HepG2 (cell line): ENCODE results near the gene TEKT5. TPM values are rescaled to one million over a fixed set of nuclear protein-coding genes. Genes with fewer than 3 reads are reported as not detected.
A peak's percentile ranks its signal among the peaks of the same experiment; 100 is the strongest.

Source experiments
- ATRX ChIP-seq: sonication (generic); formaldehyde crosslinking; IDR thresholded peaks from 2 replicates; pipeline ENCODE4 v1.4.0; 2020; ENCODE audit warnings: missing genetic modification reagents, borderline replicate concordance
- FOXC1 ChIP-seq: sonication (generic); formaldehyde crosslinking; IDR thresholded peaks from 2 replicates; pipeline ENCODE4 v1.8.0; 2022; ENCODE audit warnings: mild to moderate bottlenecking, missing genetic modification reagents, borderline replicate concordance
- JARID2 ChIP-seq: sonication (generic); formaldehyde crosslinking; IDR thresholded peaks from 2 replicates; pipeline ENCODE4 v1.8.1; 2023; ENCODE audit warnings: missing genetic modification reagents, inconsistent platforms; ENCODE audit not compliant: insufficient replicate concordance
- KDM1A ChIP-seq: IDR thresholded peaks from 2 replicates; pipeline ENCODE4 v1.6.1; 2016; ENCODE audit warnings: missing compliant biosample characterization
- LBX2 ChIP-seq: sonication (generic); formaldehyde crosslinking; IDR thresholded peaks from 2 replicates; pipeline ENCODE4 v1.5.0; 2020; ENCODE audit warnings: missing genetic modification reagents, mild to moderate bottlenecking, borderline replicate concordance
- NFRKB ChIP-seq: fragments of 450-650 bp; IDR thresholded peaks from 2 replicates; pipeline ENCODE4 v1.6.1; 2017
- NFYB ChIP-seq: sonication (generic); formaldehyde crosslinking; IDR thresholded peaks from 2 replicates; pipeline ENCODE4 v1.4.0; 2020; ENCODE audit warnings: missing genetic modification reagents
- PAF1 ChIP-seq: IDR thresholded peaks from 2 replicates; pipeline ENCODE4 v1.6.1; 2016; ENCODE audit warnings: missing genetic modification reagents, missing compliant biosample characterization
- RAD21 ChIP-seq: fragments of 450-650 bp; formaldehyde crosslinking; IDR thresholded peaks from 2 replicates; pipeline ENCODE4 v1.5.0; 2020; ENCODE audit warnings: mild to moderate bottlenecking
- RFX3 ChIP-seq: IDR thresholded peaks from 2 replicates; pipeline ENCODE4 v1.6.1; 2016; ENCODE audit warnings: missing biosample characterization, missing genetic modification reagents
- STAG1 ChIP-seq: sonication (generic); formaldehyde crosslinking; IDR thresholded peaks from 2 replicates; pipeline ENCODE4 v1.4.0; 2020; ENCODE audit warnings: missing genetic modification reagents
- ZBTB38 ChIP-seq: sonication (generic); formaldehyde crosslinking; IDR thresholded peaks from 2 replicates; pipeline ENCODE4 v1.5.1; 2020; ENCODE audit warnings: mild to moderate bottlenecking, missing genetic modification reagents
- ZBTB43 ChIP-seq: sonication (generic); formaldehyde crosslinking; conservative IDR thresholded peaks from 2 replicates; pipeline ENCODE4 v1.4.0; 2020; ENCODE audit warnings: missing genetic modification reagents
- ZFP36 ChIP-seq: fragments of 150-350 bp; IDR thresholded peaks from 2 replicates; pipeline ENCODE4 v1.6.1; 2018; ENCODE audit warnings: borderline replicate concordance, low read length, low read depth; ENCODE audit not compliant: partially characterized antibody
- ZNF17 ChIP-seq: sonication (generic); formaldehyde crosslinking; IDR thresholded peaks from 2 replicates; pipeline ENCODE4 v1.5.0; 2020; ENCODE audit warnings: mild to moderate bottlenecking, missing genetic modification reagents
- ZNF33A ChIP-seq: sonication (generic); formaldehyde crosslinking; IDR thresholded peaks from 2 replicates; pipeline ENCODE4 v1.5.1; 2020; ENCODE audit warnings: missing genetic modification reagents, mild to moderate bottlenecking, moderate library complexity, borderline replicate concordance
- ZNF362 ChIP-seq: sonication (generic); formaldehyde crosslinking; IDR thresholded peaks from 2 replicates; pipeline ENCODE4 v1.4.0; 2020; ENCODE audit warnings: missing genetic modification reagents, mild to moderate bottlenecking, borderline replicate concordance
- ZNF660 ChIP-seq: sonication (generic); formaldehyde crosslinking; IDR thresholded peaks from 2 replicates; pipeline ENCODE4 v1.5.1; 2020; ENCODE audit warnings: mild to moderate bottlenecking, low read depth, missing genetic modification reagents, borderline replicate concordance
- ZSCAN5A ChIP-seq: sonication (generic); formaldehyde crosslinking; IDR thresholded peaks from 2 replicates; pipeline ENCODE4 v1.8.0; 2022; ENCODE audit warnings: mild to moderate bottlenecking, missing genetic modification reagents, borderline replicate concordance
- polyA plus RNA-seq, 8 experiments: library from polyadenylated mRNA; depleted of rRNA in 3 of 8; stranded (reverse) in 7 of 8; unstranded in 1 of 8; fragments of >200 nt; fragmentation: Illumina TruSeq in 4 of 8; extraction: Trizol in 4 of 8; gene quantifications; 2 replicates each; pipeline versions ENCODE4 v1.2.1 to v1.2.3, GENCODE V29; 2011 to 2016; ENCODE audit warnings: low read depth in 4 of 8, missing spikeins in 1 of 8, mixed read lengths in 1 of 8; ENCODE audit not compliant: insufficient read depth in 1 of 8
- total RNA-seq, 5 experiments: library from RNA; depleted of rRNA; stranded (reverse); fragments of >200 nt; fragmentation: Illumina TruSeq; extraction: Trizol; gene quantifications; 2 replicates each; pipeline ENCODE4 v1.2.3, GENCODE V29; 2016; ENCODE audit warnings: low read depth in 1 of 5
- TF ChIP-seq, protein P1 (sequence below): sonication (generic); formaldehyde crosslinking; IDR thresholded peaks from 2 replicates; pipeline ENCODE4 v1.5.0; 2020; ENCODE audit warnings: mild to moderate bottlenecking, missing genetic modification reagents
- TF ChIP-seq, protein P2 (sequence below): sonication (generic); formaldehyde crosslinking; IDR thresholded peaks from 2 replicates; pipeline ENCODE4 v1.8.0; 2022; ENCODE audit warnings: missing genetic modification reagents, mild to moderate bottlenecking, borderline replicate concordance

TEKT5 gene
- total and polyA plus RNA-seq, 2 of the 13 experiments (the other 11 are each of a cell fraction or from before 2014, with no cell fraction given) = 0.16 TPM; not detected in 1

GRCh38 chr16:10665166-10665565, 29.6 kb downstream of the TEKT5 start (continued):
- no peak for TF ChIP-seq PAF1 (CRISPR knock-in tag)
- TF ChIP-seq ZNF17 (CRISPR knock-in tag) = no peak
- TF ChIP-seq, protein P1, sequence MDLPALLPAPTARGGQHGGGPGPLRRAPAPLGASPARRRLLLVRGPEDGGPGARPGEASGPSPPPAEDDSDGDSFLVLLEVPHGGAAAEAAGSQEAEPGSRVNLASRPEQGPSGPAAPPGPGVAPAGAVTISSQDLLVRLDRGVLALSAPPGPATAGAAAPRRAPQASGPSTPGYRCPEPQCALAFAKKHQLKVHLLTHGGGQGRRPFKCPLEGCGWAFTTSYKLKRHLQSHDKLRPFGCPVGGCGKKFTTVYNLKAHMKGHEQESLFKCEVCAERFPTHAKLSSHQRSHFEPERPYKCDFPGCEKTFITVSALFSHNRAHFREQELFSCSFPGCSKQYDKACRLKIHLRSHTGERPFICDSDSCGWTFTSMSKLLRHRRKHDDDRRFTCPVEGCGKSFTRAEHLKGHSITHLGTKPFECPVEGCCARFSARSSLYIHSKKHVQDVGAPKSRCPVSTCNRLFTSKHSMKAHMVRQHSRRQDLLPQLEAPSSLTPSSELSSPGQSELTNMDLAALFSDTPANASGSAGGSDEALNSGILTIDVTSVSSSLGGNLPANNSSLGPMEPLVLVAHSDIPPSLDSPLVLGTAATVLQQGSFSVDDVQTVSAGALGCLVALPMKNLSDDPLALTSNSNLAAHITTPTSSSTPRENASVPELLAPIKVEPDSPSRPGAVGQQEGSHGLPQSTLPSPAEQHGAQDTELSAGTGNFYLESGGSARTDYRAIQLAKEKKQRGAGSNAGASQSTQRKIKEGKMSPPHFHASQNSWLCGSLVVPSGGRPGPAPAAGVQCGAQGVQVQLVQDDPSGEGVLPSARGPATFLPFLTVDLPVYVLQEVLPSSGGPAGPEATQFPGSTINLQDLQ (CRISPR knock-in tag) = 0 out of 2 replicates have a peak, but pooled peaks have one; percentile 26
- no peak for TF ChIP-seq ZNF660 (CRISPR knock-in tag)
- TF ChIP-seq ZBTB43 (CRISPR knock-in tag) = no peak
- TF ChIP-seq ZSCAN5A (CRISPR knock-in tag) = no peak
- TF ChIP-seq NFYB = 0 out of 2 replicates have a peak, but pooled peaks have one; percentile 44
- no peak for TF ChIP-seq ZBTB38 (CRISPR knock-in tag)
- TF ChIP-seq RAD21 = no peak
- TF ChIP-seq NFRKB = no peak
- TF ChIP-seq LBX2 (CRISPR knock-in tag) = no peak
- no peak for TF ChIP-seq ATRX (CRISPR knock-in tag)
- no peak for TF ChIP-seq ZFP36
- TF ChIP-seq KDM1A = no peak
- TF ChIP-seq ZNF362 (CRISPR knock-in tag) = no peak
- no peak for TF ChIP-seq ZNF33A (CRISPR knock-in tag)
- 0 out of 2 replicates have a peak, but pooled peaks have one; percentile 3 for TF ChIP-seq STAG1
- no peak for TF ChIP-seq JARID2
- TF ChIP-seq, protein P2, sequence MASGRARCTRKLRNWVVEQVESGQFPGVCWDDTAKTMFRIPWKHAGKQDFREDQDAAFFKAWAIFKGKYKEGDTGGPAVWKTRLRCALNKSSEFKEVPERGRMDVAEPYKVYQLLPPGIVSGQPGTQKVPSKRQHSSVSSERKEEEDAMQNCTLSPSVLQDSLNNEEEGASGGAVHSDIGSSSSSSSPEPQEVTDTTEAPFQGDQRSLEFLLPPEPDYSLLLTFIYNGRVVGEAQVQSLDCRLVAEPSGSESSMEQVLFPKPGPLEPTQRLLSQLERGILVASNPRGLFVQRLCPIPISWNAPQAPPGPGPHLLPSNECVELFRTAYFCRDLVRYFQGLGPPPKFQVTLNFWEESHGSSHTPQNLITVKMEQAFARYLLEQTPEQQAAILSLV (CRISPR knock-in tag) = no peak
- TF ChIP-seq RFX3 (CRISPR knock-in tag) = no peak
- TF ChIP-seq FOXC1 (CRISPR knock-in tag) = no peak
